Iris pigment epithelial cell (primary cell): ENCODE measurements around the gene EGFR.

Experiments
- DNase-seq: peaks from one replicate; pipeline ENCODE4 v3.0.0-alpha.2; 2011; ENCODE audit warnings: low read depth

EGFR gene

GRCh38 chr7:55063061-55063460 lies 44.2 kb downstream of the EGFR start:
- no peak for DNase-seq

- DNase-seq: peak; percentile 78
Measured at GRCh38 chr7:55063633-55064032, 44.8 kb downstream of the EGFR start.

- DNase-seq: peak; percentile 97
Measured at GRCh38 chr7:55065079-55065478, 46.3 kb downstream of the EGFR start.

GRCh38 chr7:55065511-55066229 lies 46.9 kb downstream of the EGFR start:
- peak; percentile 88 for DNase-seq

GRCh38 chr7:55066524-55066923 lies 47.7 kb downstream of the EGFR start:
- DNase-seq: peak; percentile 78

- DNase-seq: no peak
Measured at GRCh38 chr7:55066938-55067337, 48.1 kb downstream of the EGFR start.

- DNase-seq: no peak
Measured at GRCh38 chr7:55067748-55068147, 48.9 kb downstream of the EGFR start.

- DNase-seq: no peak
Measured at GRCh38 chr7:55069271-55069792, 50.5 kb downstream of the EGFR start.

- DNase-seq: no peak
Measured at GRCh38 chr7:55070271-55070743, 51.5 kb downstream of the EGFR start.

GRCh38 chr7:55070854-55071253 lies 52.0 kb downstream of the EGFR start:
- no peak for DNase-seq

GRCh38 chr7:55071411-55072175 lies 52.8 kb downstream of the EGFR start:
- DNase-seq: no peak

- no peak for DNase-seq
Measured at GRCh38 chr7:55072251-55072650, 53.4 kb downstream of the EGFR start.

GRCh38 chr7:55073051-55073511 lies 54.3 kb downstream of the EGFR start:
- peak; percentile 87 for DNase-seq

- DNase-seq: peak; percentile 94
Measured at GRCh38 chr7:55073976-55074528, 55.2 kb downstream of the EGFR start.

- DNase-seq: no peak
Measured at GRCh38 chr7:55075464-55076021, 56.7 kb downstream of the EGFR start.

- DNase-seq: no peak
Measured at GRCh38 chr7:55077561-55078410, 59.0 kb downstream of the EGFR start.

- DNase-seq: no peak
Measured at GRCh38 chr7:55078465-55079372, 59.9 kb downstream of the EGFR start.

- DNase-seq: no peak
Measured at GRCh38 chr7:55080000-55080623, 61.3 kb downstream of the EGFR start.

- DNase-seq: no peak
Measured at GRCh38 chr7:55081068-55081467, 62.3 kb downstream of the EGFR start.
